Glomerular endothelial cell (primary cell): Measurements from ENCODE around the gene INCENP. TPM values are rescaled to one million over a fixed set of nuclear protein-coding genes. Genes with fewer than 3 reads are reported as not detected.
"Not testable (repeated sequence)": the region's sequence is repeated elsewhere in the genome, so short reads cannot be mapped to it uniquely, and the experiment has no call there.

Experiments
- DNase-seq: peaks from one replicate; pipeline ENCODE4 v3.0.0-alpha.2; 2011; ENCODE audit warnings: low read depth, low spot score; ENCODE audit errors: extremely low read depth
- total RNA-seq: library from RNA; depleted of rRNA; stranded (reverse); fragments of >200 nt; gene quantifications from 2 replicates; pipeline ENCODE4 v1.2.3, GENCODE V29; 2015

Gene INCENP
- total RNA-seq, 1 donor from 2014 or later, result 26.5 TPM

DNA sequence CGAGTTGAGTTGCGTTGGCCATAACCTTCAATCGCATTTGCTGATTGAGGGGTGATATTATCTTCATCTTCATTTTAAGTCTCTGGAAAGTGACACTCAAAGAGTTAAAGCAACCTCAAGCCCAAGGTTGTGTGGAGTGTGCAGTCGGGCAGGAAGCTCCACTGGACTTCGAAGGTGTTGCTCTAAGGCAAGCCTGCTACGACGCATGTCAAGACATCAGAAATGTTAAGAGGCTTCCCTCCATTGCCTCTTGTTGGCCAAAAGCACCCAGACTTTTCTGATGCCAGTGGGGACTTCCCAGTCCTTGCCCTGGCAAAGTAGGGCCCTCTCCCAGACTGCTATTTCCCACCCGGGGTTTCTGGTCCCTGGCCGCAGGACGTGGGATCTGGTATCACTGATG, 42.6 kb downstream of the INCENP start:
- DNase-seq, result no peak

DNA sequence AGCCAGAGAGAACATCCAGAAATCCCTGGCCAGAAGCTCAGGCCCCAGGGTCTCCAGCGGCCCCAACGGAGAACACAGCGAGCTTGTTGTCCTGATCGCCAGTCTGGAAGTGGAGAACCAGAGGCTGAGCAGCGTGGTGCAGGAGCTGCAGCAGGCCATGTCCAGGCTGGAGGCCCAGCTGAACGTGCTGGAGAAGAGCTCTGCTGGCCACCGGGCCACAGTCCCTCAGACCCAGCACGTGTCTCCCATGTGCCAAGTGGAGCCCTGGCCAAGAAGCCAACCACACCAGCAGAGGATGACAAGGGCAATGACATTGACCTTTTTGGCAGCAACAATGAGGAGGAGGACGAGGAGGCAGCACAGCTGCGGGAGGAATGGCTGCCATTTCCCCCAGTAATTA, 45.6 kb downstream of the INCENP start:
- no peak for DNase-seq

DNA sequence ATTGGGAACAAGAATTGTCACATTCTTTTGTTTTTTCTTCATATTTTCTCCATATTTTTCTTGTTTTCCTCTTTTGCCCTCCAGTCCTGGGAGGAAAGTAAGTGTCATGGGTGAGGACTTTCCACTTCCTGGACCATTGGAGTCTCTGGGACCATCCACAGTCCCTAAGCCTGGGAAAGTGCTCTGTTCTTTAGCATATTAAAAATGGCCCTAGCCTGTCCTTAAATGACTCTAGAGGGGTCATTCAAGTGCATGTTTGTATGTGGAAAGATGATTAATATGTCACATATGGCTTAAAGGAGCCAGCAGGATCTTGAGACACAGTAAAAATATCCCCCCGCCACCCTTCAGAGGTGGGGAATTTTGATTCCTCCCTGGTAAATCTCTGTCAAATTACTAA, 46.1 kb downstream of the INCENP start:
- no peak for DNase-seq

DNA sequence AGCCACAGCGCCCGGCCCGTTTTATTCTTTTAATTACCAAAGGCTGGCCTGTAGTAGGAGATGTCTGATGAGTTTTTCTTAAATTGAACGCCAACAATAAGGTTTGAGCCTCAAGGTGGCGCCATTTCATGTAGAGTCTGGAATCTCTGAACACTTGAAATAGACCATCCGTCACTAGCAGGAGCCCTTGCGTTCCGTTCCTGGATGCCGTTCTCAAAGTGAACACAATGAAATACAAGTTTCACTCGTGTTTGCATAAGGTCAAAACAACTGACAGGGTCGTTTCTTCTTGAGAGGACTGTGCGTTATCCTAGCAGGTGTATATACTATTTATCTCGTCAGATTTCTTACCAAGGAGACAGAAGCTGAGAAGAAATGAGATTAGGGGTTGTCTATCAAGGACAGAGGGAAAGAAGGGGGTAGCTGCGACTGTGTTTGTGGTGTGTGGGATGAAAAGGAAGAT, 47.5 kb downstream of the INCENP start:
- peak; percentile 80 for DNase-seq

DNA sequence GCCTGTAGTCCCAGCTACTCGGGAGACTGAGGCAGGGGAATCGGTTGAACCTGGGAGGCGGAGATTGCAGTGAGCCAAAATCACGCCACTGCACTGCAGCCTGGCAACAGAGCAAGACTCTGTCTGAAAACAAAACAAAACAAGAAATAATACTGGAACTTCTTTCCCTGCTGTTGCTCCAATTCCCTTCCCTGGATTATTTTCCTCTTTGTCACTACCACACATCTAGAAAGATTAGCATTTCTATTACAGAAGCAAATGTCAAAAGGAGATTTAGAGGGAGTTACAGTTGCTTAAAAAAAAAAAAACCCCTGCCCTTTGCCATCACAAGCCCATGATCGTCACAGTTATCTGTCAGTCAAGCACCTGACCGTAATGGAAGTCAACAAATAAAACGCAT, 48.5 kb downstream of the INCENP start:
- DNase-seq, result no peak

DNA sequence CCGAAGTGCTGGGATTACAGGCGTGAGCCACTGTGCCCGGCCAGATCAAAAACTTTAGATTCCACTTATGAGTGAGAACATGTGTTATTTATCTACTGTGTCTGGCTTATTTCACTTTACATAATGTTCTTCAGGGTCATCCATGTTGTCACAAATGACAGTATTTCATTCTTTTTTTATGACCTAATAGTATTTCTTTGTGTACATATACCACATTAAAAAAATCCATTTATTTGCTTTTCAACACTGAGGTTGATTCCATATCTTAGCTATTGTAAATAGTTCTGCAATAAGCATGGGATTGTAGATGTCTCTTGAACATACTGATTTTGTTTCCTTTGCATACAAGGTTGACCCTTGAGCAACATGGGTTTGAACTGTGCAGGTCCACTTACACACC, 53.0 kb downstream of the INCENP start:
- DNase-seq, result no peak

DNA sequence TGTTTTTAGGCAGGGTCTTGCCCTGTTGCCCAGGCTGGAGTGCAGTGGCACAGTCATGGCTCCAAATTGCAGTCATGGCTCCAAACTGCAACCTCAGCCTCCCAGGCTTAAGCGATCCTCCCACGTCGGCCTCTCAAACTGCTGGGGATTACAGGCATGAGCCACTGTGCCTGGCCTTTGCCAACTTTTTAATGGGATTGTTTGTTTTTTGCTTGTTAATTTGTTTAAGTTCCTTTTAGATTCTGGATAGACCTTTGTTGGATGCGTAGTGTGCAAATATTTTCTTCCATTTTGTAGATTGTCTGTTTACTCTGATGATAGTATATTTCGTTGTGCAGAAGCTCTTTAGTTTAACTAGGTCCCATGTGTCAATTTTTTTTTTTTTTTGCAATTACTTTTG, 56.2 kb downstream of the INCENP start:
- DNase-seq, result no peak

DNA sequence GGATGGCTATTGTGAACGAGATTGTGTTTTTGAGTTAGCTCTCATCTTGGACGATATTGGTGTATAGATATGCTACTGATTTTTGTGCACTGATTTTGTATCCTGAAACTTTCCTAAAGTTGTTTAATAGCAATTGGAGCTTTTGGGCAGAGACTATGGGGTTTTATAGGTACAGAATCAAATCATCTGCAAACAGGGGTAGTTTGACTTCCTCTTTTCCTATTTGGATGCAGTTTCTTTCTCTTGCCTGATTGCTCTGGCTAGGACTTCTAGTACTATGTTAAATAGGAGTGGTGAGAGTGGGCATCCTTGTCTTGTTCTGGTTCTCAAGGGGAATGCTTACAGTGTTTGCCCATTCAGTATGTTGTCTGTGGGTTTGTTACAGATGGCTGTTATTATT, 57.3 kb downstream of the INCENP start:
- DNase-seq, result no peak

DNA sequence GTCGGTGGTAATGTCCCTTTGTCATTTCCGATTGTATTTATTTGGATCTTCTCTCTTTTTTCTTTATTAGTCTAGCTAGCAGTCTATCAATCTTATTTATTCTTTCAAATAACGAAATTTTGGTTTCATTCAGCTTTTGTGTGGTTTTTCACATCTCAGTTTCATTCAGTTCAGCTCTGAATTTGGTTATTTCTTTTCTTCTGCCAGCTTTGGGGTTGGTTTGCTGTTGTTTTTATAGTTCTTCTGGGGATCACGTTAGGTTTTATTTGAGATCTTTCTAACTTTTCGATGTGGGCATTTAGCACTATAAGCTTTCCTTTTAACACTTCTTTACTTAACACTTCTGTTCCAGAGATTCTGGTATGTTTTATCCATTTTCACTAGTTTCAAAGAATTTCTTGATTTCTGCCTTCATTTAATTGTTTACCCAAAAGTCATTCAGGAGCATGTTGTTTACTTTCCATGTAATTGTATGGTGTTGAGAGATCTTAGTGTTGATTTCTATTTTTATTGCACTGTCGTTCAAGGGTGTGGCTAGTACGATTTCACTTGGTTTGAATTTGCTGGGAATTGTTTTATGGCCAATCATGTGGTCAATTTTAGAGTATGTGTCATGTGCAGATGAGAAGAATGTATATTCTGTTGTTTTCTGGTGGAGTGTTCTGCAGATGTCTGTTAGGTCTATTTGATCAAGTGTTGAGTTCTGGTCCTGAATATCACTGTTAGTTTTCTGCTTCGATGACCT, 58.5 kb downstream of the INCENP start:
- no peak for DNase-seq

DNA sequence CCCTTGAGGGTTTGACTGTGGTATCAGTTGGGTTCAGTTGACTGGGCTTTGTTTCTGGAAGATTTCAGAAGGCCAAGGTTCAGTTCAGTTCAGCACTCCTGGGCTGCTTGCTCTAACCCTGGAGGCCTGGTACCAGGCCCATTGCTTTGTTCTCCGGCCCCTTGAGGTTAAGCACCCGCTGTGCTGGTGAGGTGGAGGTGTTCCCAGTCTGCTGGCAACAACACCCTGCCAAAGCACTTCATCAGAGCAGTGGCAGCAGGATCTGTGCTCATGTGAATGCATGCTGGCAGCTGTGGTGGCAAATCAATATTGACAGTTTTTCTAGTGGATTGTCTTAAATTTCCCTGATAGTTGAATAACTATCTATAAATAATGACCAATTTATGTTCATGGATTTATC, 62.4 kb downstream of the INCENP start:
- no peak for DNase-seq

DNA sequence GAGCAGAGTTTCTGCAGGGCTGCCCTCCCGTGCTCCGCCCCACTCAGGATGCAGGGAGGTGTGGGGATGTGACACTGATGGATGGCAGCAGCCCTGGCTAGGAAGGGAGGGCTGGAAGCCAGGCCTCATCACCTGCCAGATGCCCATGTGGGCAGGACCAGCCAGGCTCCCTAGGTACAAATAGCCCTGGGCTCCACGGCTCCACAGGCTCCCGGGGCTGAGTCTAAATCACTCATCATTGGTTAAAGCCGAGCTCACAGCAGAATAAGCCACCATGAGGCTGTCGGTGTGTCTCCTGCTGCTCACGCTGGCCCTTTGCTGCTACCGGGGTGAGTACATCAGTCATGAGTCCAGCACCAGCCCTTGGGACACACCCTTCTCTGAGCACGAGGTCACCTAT, 66.2 kb downstream of the INCENP start, which contains the start of gene SCGB1D1:
Gene SCGB1D1, plus strand, starts transcription at position 206 of the 400 bp plus-strand sequence. Its CDS starts 69 bp downstream, at position 275.
- no peak for DNase-seq

DNA sequence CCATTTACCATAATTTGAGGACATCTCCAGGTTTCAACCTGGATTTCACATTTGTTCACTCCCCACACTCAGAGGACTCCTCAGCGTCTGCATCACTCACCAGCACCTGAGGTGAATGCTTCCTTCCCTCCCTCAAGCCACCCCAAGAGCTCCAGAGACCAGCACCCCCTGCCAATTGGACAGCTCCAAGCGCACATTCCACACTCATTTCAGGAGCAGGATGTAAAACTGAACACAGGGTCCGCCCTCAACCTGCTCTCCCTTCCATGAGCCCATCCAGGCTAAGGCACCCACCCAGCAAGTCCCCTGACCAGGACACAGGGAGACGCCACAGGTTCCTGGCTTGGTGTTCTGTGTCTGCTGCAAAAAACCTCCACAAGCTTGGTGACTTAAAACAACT, 70.1 kb downstream of the INCENP start:
- no peak for DNase-seq

DNA sequence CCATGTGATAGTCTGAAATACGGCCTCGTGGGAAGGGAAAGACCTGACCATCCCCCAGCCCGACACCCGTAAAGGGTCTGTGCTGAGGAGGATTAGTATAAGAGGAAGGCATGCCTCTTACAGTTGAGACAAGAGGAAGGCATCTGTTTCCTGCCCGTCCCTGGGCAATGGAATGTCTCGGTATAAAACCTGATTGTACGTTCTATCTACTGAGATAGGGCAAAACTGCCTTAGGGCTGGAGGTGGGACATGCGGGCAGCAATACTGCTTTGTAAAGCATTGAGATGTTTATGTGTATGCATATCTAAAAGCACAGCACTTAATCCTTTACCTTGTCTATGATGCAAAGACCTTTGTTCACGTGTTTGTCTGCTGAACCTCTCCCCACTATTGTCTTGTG, 71.2 kb downstream of the INCENP start:
- DNase-seq, result not testable (repeated sequence)

DNA sequence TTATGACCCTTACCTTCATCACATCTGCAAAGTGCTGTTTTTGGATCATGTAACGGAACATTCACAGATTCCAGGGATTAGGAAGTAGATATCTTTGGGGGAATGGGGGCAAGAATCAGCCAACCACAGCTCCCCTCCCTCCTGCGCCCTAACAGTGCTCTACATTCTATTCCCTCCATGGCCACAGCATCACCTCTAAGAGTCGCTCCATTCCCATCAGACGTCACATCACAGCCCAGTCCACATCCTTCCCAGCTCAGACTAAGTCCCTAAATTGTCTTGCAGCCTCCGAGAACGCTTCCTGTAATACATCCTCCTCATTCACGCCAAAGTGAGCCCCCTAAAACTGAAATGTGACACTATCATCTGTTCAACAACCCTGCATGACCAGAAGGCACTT, 72.1 kb downstream of the INCENP start:
- DNase-seq, result no peak

DNA sequence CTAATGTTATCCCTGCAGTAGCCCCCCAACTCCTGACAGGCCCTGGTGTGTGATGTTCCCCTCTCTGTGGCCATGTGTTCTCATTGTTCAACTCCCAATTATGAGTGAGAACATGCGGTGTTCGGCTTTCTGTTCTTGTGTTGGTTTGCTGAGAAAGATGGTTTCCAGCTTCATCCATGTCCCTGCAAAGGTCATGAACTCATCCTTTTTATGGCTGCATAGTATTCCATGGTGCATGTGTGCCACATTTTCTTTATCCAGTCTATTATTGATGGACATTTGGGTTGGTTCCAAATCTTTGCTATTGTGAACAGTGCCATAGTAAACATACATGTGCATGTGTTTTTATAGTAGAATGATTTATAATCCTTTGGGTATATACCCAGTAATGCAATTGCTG, 73.6 kb downstream of the INCENP start:
- not testable (repeated sequence) for DNase-seq

DNA sequence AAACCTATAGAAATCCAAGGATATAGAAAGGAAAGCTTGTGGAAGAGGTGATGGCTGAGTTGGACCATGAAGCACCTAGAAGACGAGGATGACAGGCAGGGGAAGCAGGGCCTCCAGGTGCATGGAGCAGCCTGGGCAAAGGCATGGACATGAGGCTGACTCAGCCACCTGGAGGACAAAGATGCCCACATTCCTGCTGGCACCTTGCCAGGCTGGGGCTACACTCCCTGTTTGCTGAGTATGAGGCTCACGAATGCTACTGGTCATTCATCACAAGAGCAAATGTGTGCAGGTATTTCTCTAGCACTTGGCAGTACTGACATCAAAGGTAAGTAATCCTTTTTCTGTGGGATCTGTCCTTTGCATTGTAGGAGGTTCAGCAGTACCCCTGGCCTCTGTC, 77.6 kb downstream of the INCENP start:
- no peak for DNase-seq

Other genes with a start within 250 kb of the INCENP start
- gene FADS3, start 232.5 kb upstream of the INCENP start, total RNA-seq, result 239 and 393 TPM in 2 replicates
- 3.7 and 6.2 TPM in 2 replicates for gene RAB3IL1, start 206.4 kb upstream of the INCENP start, total RNA-seq
- gene BEST1, start 173.7 kb upstream of the INCENP start, total RNA-seq, result not detected in 2 replicates
- 1,824 and 2,194 TPM in 2 replicates for gene FTH1, start 156.4 kb upstream of the INCENP start, total RNA-seq
- gene SCGB1D1, start 66.2 kb downstream of the INCENP start, total RNA-seq, result not detected in 2 replicates
- gene SCGB2A1, start 84.7 kb downstream of the INCENP start, total RNA-seq, result not detected in 2 replicates
- gene SCGB1D2, start 118.2 kb downstream of the INCENP start, total RNA-seq, result not detected in 2 replicates
- not detected in 2 replicates for gene SCGB2A2, start 146.1 kb downstream of the INCENP start, total RNA-seq
- gene SCGB1D4, start 175.1 kb downstream of the INCENP start, total RNA-seq, result not detected in 2 replicates
- 7.8 and 41.4 TPM in 2 replicates for gene ASRGL1, start 213.4 kb downstream of the INCENP start, total RNA-seq